Esophagus muscularis mucosa (tissue), 4 donors: ENCODE measurements around the gene MAPK8. TPM values are rescaled to one million over a fixed set of nuclear protein-coding genes. Genes with fewer than 3 reads are reported as not detected.
"Not testable (repeated sequence)": the region's sequence is repeated elsewhere in the genome, so short reads cannot be mapped to it uniquely, and the experiment has no call there.

Experiments
- DNase-seq: peaks from one replicate; pipeline ENCODE4 v3.0.0-alpha.2; 2017; ENCODE audit errors: extremely low spot score
- H3K27ac ChIP-seq, 4 donors: fragments of 200-600 bp; sonication (generic); replicated peaks in 1 of 4; 1 replicate in 3 of 4; 2 replicates in 1 of 4; pipeline ENCODE4 v1.5.1; 2016 to 2019; ENCODE audit warnings: mild to moderate bottlenecking in 1 of 4
- H3K27me3 ChIP-seq, 4 donors: fragments of 200-600 bp; sonication (generic); one replicate each; pipeline versions ENCODE4 v1.5.1 to v1.6.0; 2016 to 2019
- H3K36me3 ChIP-seq, 4 donors: fragments of 200-600 bp; sonication (generic); one replicate each; pipeline ENCODE4 v1.5.1; 2016 to 2019
- H3K4me1 ChIP-seq, 4 donors: fragments of 200-600 bp; sonication (generic); one replicate each; pipeline ENCODE4 v1.5.1; 2016 to 2019
- H3K4me3 ChIP-seq, 4 donors: fragments of 200-600 bp; sonication (generic); 1 replicate in 2 of 4; 2 replicates in 2 of 4; pipeline ENCODE4 v1.5.1; 2016 to 2019; ENCODE audit warnings: mild to moderate bottlenecking in 4 of 4, moderate library complexity in 1 of 4
- H3K9me3 ChIP-seq, 4 donors: fragments of 200-600 bp; sonication (generic); 1 replicate in 3 of 4; 2 replicates in 1 of 4; pipeline ENCODE4 v1.5.1; 2016 to 2019
- CTCF ChIP-seq, 3 experiments: fragments of 200-600 bp in 2 of 3; fragments of 450-650 bp in 1 of 3; sonication (generic) in 2 of 3; IDR thresholded peaks; one replicate each; pipeline ENCODE4 v1.5.1; 2017 to 2019; ENCODE audit warnings: antibody characterized with exemption in 3 of 3, mild to moderate bottlenecking in 2 of 3, moderate library complexity in 1 of 3
- EP300 ChIP-seq: sonication (generic); formaldehyde crosslinking; IDR thresholded peaks from one replicate; pipeline ENCODE4 v1.6.1; 2017; ENCODE audit warnings: antibody characterized with exemption
- POLR2A ChIP-seq: fragments of 450-650 bp; IDR thresholded peaks from one replicate; pipeline ENCODE4 v1.6.1; 2017; ENCODE audit warnings: antibody characterized with exemption, moderate library complexity, mild to moderate bottlenecking, low read depth
- POLR2AphosphoS5 ChIP-seq, 2 donors: sonication (generic); formaldehyde crosslinking; IDR thresholded peaks; one replicate each; pipeline ENCODE4 v1.6.1; 2017; ENCODE audit warnings: antibody characterized with exemption in 2 of 2
- WGBS: methylation state at CpG from one replicate; pipeline ENCODE4 v1.1.5; 2018; 5-methylcytosine and 5-hydroxymethylcytosine counted together
- intact Hi-C: fragments of 100-400 bp; cut with DNase I; formaldehyde crosslinking; loops from one replicate; pipeline ENCODE4 v1.15.1; 2023
- total RNA-seq, 4 donors: library from RNA; depleted of rRNA; stranded (reverse); fragments of >200 nt; gene quantifications; one replicate each; pipeline versions ENCODE4 v1.1.0 to v1.2.1, GENCODE V29; 2016

Gene MAPK8
- total RNA-seq, 4 donors from 2014 or later = 26.8 to 50.0 (median 33.1) TPM

GRCh38 chr10:48336978-48337599, 30.6 kb downstream of the MAPK8 start:
- WGBS = 93% methylated on average over 7 of the region's 7 CpGs
- H3K36me3 ChIP-seq = peaks cover 0 to 7% (median 0%) of the 10 kb centered on the region in 4 donors
- H3K4me1 ChIP-seq = peaks cover 0 to 15% (median 5%) of the 10 kb centered on the region in 4 donors
- H3K27ac ChIP-seq = no peak overlapping the region
- no peaks in the 10 kb centered on the region for H3K27me3 ChIP-seq
- no peak overlapping the region for H3K4me3 ChIP-seq
- peaks cover 0 to under 1% (median 0%) of the 10 kb centered on the region in 4 donors for H3K9me3 ChIP-seq
- no peak for DNase-seq
- intact Hi-C loops = no loop called here
- TF ChIP-seq CTCF (IDR thresholded peaks at IDR 0.05) (no peak), POLR2AphosphoS5 (IDR thresholded peaks at IDR 0.05) (no peak), EP300 (no peak), POLR2A (no peak)

GRCh38 chr10:48340734-48341133, 34.3 kb downstream of the MAPK8 start:
- H3K36me3 ChIP-seq = no peaks in the 10 kb centered on the region
- no peaks in the 10 kb centered on the region for H3K9me3 ChIP-seq
- peaks cover 6 to 17% (median 7%) of the 10 kb centered on the region in 4 donors for H3K4me1 ChIP-seq
- TF ChIP-seq EP300 (no peak), POLR2A (no peak), POLR2AphosphoS5 (IDR thresholded peaks at IDR 0.05) (no peak), CTCF (IDR thresholded peaks at IDR 0.05) (no peak)
- DNase-seq = no peak
- no peaks in the 10 kb centered on the region for H3K27me3 ChIP-seq
- H3K4me3 ChIP-seq = no peak overlapping the region
- H3K27ac ChIP-seq = no peak overlapping the region
- intact Hi-C loops = no loop called here

GRCh38 chr10:48343106-48343505, 36.6 kb downstream of the MAPK8 start:
- Histone ChIP-seq H3K4me1 (peaks cover 6 to 17% (median 7%) of the 10 kb centered on the region in 4 donors), H3K36me3 (no peaks in the 10 kb centered on the region), H3K27me3 (no peaks in the 10 kb centered on the region), H3K9me3 (peaks cover 0 to 6% (median 2%) of the 10 kb centered on the region in 4 donors), H3K27ac (no peak overlapping the region), H3K4me3 (no peak overlapping the region)
- TF ChIP-seq EP300 (no peak), POLR2A (no peak), CTCF (IDR thresholded peaks at IDR 0.05) (no peak), POLR2AphosphoS5 (IDR thresholded peaks at IDR 0.05) (no peak)
- no peak for DNase-seq
- intact Hi-C loops = no loop called here
- 83% methylated on average over 2 of the region's 2 CpGs for WGBS

- no peaks in the 10 kb centered on the region for H3K27me3 ChIP-seq
- intact Hi-C loops = no loop called here
- no peak overlapping the region for H3K4me3 ChIP-seq
- H3K27ac ChIP-seq = no peak overlapping the region
- DNase-seq = no peak
- no peaks in the 10 kb centered on the region for H3K36me3 ChIP-seq
- peaks cover 6 to 17% (median 7%) of the 10 kb centered on the region in 4 donors for H3K4me1 ChIP-seq
- H3K9me3 ChIP-seq = peaks cover 0 to 12% (median 4%) of the 10 kb centered on the region in 4 donors
- TF ChIP-seq POLR2A (no peak), CTCF (IDR thresholded peaks at IDR 0.05) (no peak), EP300 (no peak), POLR2AphosphoS5 (IDR thresholded peaks at IDR 0.05) (no peak)
- 74% methylated on average over 3 of the region's 3 CpGs for WGBS
Measured at GRCh38 chr10:48343921-48344598, 37.6 kb downstream of the MAPK8 start.

- DNase-seq, H3K36me3 ChIP-seq, H3K4me3 ChIP-seq, intact Hi-C loops, H3K27ac ChIP-seq, H3K27me3 ChIP-seq: not testable (repeated sequence)
- peaks cover 0 to 12% (median 4%) of the 10 kb centered on the region in 4 donors for H3K9me3 ChIP-seq
- 96% methylated on average over 9 of the region's 9 CpGs for WGBS
- H3K4me1 ChIP-seq = peaks cover 0 to 13% (median 7%) of the 10 kb centered on the region in 4 donors
Measured at GRCh38 chr10:48346248-48346647, 39.8 kb downstream of the MAPK8 start.

GRCh38 chr10:48347539-48347938, 41.1 kb downstream of the MAPK8 start:
- H3K4me1 ChIP-seq, intact Hi-C loops, DNase-seq, H3K4me3 ChIP-seq, H3K27me3 ChIP-seq, H3K36me3 ChIP-seq, H3K27ac ChIP-seq: not testable (repeated sequence)
- H3K9me3 ChIP-seq = peaks cover 0 to 12% (median 4%) of the 10 kb centered on the region in 4 donors
- 100% methylated on average over 2 of the region's 2 CpGs for WGBS

GRCh38 chr10:48347943-48348342, 41.5 kb downstream of the MAPK8 start:
- H3K27ac ChIP-seq, H3K4me1 ChIP-seq, intact Hi-C loops, H3K27me3 ChIP-seq, H3K4me3 ChIP-seq, DNase-seq, H3K36me3 ChIP-seq: not testable (repeated sequence)
- H3K9me3 ChIP-seq = peaks cover 0 to 12% (median 4%) of the 10 kb centered on the region in 4 donors
- 98% methylated on average over 4 of the region's 4 CpGs for WGBS
